KG1 (cell line): ENCODE results near the gene PLXND1.
"Not testable (repeated sequence)": the region's sequence is repeated elsewhere in the genome, so short reads cannot be mapped to it uniquely, and the experiment has no call there.

Source experiments
- DNase-seq: peaks from one replicate; lab custom pipeline; 2025; lab: John Stamatoyannopoulos, UW

The PLXND1 gene

GRCh38 chr3:129548104-129548965, 58.1 kb downstream of the PLXND1 start:
- no peak for DNase-seq

GRCh38 chr3:129547241-129547640, 59.2 kb downstream of the PLXND1 start:
- DNase-seq: no peak

- not testable (repeated sequence) for DNase-seq
Measured at GRCh38 chr3:129545951-129546350, 60.5 kb downstream of the PLXND1 start.

- no peak for DNase-seq
Measured at GRCh38 chr3:129543999-129544398, 62.5 kb downstream of the PLXND1 start.

GRCh38 chr3:129543156-129543790, 63.2 kb downstream of the PLXND1 start, which contains the start of gene H1-8:
H1-8 (plus strand) TSS chr3:129543175; CDS start chr3:129543219, 44 bp downstream.
- DNase-seq: no peak

- DNase-seq: no peak
Measured at GRCh38 chr3:129542747-129543146, 63.7 kb downstream of the PLXND1 start.

DNA sequence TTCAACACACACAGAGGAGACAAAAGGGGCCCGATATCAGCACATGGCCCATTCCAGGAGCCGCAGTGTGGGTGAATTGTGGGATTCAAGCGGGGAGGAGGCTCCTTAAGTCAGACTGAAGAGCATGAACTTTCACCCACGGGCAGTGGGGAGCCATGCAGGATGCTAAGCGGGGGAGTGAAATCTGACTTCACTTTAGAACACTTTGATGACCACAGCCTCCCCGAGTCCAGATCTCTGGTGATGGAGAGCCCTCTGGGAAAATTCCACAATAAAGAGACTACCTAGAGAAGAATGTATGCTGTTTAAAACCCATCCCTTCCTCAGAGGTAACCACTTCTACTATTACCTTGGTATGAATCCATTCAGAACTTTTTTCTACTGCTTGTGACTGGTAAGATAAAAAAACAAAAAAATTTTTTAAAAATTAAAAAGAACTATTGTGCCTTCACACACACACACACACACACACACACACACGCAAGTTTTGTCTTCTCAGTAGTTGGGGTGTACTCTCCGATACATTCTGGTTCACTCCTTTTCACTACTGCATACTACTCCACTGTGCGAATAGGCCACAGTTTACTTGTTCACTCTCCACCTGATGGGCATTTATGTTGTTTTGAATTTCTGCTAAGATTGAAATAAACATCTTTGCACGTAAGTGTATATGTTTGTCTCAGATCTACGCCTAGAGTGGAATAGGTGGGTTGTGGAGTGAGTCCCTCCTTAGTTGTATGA, 65.5 kb downstream of the PLXND1 start:
- DNase-seq: no peak

DNA sequence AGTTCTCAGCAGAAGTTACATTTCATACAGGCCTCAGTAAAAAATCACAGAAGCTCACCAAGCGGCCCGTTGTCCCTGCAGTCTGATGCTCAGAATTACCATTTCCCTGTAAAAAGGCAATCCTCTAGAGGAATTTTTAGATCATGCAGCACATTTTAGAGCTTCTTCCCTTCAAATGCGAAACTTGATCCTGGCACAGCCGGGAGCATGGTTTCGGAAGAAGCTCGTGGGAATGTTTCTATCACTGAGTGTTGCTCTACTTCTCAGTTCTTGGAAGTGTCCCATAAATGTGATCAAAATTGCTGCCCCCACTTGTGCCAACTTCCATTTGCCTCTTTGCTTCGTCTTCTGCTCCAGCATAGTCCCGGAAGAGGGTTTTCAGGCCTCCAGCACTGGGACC, 67.3 kb downstream of the PLXND1 start:
- DNase-seq: no peak

GRCh38 chr3:129536804-129537203, 69.7 kb downstream of the PLXND1 start:
- no peak for DNase-seq

DNA sequence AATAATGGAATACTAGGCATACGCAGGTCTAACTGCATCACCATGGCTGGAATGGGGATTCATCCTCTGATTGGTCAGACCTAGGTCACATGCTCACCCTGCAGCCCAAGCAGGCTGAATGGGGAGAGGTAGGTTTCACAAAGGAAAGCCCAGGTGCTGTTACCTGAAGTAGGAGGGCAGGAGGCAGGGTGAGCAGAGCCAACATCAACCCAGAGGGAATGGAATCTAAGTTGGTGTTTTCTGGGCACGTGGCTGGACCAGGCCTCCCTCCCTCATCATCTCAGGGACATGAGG, 70.2 kb downstream of the PLXND1 start:
- DNase-seq: no peak

- DNase-seq: no peak
Measured at GRCh38 chr3:129535075-129535474, 71.4 kb downstream of the PLXND1 start.

DNA sequence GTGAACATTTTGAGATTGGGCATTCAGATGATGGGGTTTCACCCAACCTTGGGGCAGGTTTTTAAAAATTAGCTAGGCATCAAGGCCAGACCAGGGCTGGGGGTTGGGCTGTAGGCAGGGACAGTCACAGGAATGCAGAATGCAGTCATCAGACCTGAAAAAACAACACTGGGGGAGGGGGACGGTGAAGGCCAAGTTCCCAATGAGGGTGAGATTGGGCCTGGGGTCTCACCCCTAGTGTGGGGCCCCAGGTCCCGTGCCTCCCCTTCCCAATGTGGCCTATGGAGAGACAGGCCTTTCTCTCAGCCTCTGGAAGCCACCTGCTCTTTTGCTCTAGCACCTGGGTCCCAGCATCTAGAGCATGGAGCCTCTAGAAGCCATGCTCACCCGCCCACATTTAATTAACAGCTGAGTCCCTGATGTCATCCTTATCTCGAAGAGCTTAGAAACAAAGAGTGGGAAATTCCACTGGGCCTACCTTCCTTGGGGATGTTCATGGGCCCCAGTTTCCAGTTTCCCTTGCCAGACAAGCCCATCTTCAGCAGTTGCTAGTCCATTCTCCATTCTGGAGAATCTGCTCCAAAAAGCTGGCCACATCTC, 71.9 kb downstream of the PLXND1 start:
- no peak for DNase-seq

- DNase-seq: no peak
Measured at GRCh38 chr3:129533406-129533805, 73.1 kb downstream of the PLXND1 start.

DNA sequence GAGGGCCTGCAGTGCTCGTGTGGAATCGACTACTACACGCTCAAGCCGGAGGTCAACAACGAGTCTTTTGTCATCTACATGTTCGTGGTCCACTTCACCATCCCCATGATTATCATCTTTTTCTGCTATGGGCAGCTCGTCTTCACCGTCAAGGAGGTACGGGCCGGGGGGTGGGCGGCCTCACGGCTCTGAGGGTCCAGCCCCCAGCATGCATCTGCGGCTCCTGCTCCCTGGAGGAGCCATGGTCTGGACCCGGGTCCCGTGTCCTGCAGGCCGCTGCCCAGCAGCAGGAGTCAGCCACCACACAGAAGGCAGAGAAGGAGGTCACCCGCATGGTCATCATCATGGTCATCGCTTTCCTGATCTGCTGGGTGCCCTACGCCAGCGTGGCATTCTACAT, 74.2 kb downstream of the PLXND1 start:
- DNase-seq: no peak

DNA sequence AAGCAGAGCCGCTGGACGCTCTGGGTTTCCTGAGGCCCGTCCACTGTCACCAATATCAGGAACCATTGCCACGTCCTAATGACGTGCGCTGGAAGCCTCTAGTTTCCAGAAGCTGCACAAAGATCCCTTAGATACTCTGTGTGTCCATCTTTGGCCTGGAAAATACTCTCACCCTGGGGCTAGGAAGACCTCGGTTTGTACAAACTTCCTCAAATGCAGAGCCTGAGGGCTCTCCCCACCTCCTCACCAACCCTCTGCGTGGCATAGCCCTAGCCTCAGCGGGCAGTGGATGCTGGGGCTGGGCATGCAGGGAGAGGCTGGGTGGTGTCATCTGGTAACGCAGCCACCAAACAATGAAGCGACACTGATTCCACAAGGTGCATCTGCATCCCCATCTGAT, 74.8 kb downstream of the PLXND1 start:
- no peak for DNase-seq

DNA sequence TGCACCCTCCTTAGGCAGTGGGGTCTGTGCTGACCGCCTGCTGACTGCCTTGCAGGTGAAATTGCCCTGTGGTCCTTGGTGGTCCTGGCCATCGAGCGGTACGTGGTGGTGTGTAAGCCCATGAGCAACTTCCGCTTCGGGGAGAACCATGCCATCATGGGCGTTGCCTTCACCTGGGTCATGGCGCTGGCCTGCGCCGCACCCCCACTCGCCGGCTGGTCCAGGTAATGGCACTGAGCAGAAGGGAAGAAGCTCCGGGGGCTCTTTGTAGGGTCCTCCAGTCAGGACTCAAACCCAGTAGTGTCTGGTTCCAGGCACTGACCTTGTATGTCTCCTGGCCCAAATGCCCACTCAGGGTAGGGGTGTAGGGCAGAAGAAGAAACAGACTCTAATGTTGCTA, 75.7 kb downstream of the PLXND1 start:
- no peak for DNase-seq

DNA sequence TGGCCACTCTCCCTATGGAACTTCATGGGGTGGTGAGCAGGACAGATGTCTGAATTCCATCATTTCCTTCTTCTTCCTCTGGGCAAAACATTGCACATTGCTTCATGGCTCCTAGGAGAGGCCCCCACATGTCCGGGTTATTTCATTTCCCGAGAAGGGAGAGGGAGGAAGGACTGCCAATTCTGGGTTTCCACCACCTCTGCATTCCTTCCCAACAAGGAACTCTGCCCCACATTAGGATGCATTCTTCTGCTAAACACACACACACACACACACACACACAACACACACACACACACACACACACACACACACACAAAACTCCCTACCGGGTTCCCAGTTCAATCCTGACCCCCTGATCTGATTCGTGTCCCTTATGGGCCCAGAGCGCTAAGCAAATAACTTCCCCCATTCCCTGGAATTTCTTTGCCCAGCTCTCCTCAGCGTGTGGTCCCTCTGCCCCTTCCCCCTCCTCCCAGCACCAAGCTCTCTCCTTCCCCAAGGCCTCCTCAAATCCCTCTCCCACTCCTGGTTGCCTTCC, 76.2 kb downstream of the PLXND1 start:
- no peak for DNase-seq

- no peak for DNase-seq
Measured at GRCh38 chr3:129529436-129530210, 76.9 kb downstream of the PLXND1 start.

- DNase-seq: no peak
Measured at GRCh38 chr3:129528589-129529100, 77.8 kb downstream of the PLXND1 start, which contains the start of gene RHO. RHO (plus strand) TSS chr3:129528639; CDS start chr3:129528734, 95 bp downstream.

- DNase-seq: no peak
Measured at GRCh38 chr3:129527262-129527661, 79.2 kb downstream of the PLXND1 start.
